Fibroblast of lung (primary cell): ENCODE measurements around the gene VWA5B1. TPM values are rescaled to one million over a fixed set of nuclear protein-coding genes. Genes with fewer than 3 reads are reported as not detected.

Experiments used
- DNase-seq, 2 donors: peaks; one replicate each; pipeline versions ENCODE4 v3.0.0 to v3.0.0-alpha.2; 2010; ENCODE audit warnings: low read depth in 2 of 2
- H2AFZ ChIP-seq: 2 replicates; pipeline ENCODE4 v1.5.1; 2012; ENCODE audit warnings: low read length, control low read depth, inconsistent platforms
- H3K27ac ChIP-seq: 2 replicates; pipeline ENCODE4 v1.5.1; 2011; ENCODE audit warnings: low read length, control low read depth; ENCODE audit not compliant: insufficient read depth
- H3K27me3 ChIP-seq: 2 replicates; pipeline ENCODE4 v1.5.1; 2011; ENCODE audit warnings: mild to moderate bottlenecking, low read length; ENCODE audit not compliant: control insufficient read depth, insufficient read depth
- H3K36me3 ChIP-seq: 2 replicates; pipeline ENCODE4 v1.5.1; 2011; ENCODE audit warnings: low read length; ENCODE audit not compliant: control insufficient read depth, insufficient read depth
- H3K4me1 ChIP-seq: 2 replicates; pipeline ENCODE4 v1.5.1; 2011; ENCODE audit warnings: low read length; ENCODE audit not compliant: control insufficient read depth, insufficient read depth; ENCODE audit errors: extremely low read depth
- H3K4me2 ChIP-seq: 2 replicates; pipeline ENCODE4 v1.5.1; 2011; ENCODE audit warnings: low read length, control low read depth; ENCODE audit not compliant: insufficient read depth; ENCODE audit errors: extremely low read depth
- H3K4me3 ChIP-seq, 4 experiments: fragments of 200-600 bp in 1 of 4; sonication (generic) in 1 of 4; replicated peaks in 1 of 4; 2 replicates each; pipeline ENCODE4 v1.5.1; 2011 to 2016; ENCODE audit warnings: low read length in 4 of 4, low read depth in 3 of 4, mild to moderate bottlenecking in 3 of 4, control low read depth in 2 of 4, inconsistent platforms in 1 of 4, mixed read lengths in 1 of 4; ENCODE audit not compliant: insufficient read depth in 1 of 4; ENCODE audit errors: control extremely low read depth in 1 of 4
- H3K79me2 ChIP-seq: 2 replicates; pipeline ENCODE4 v1.5.1; 2012; ENCODE audit warnings: mild to moderate bottlenecking, low read length, inconsistent platforms; ENCODE audit not compliant: control insufficient read depth, insufficient read depth
- H3K9ac ChIP-seq: 2 replicates; pipeline ENCODE4 v1.5.1; 2011; ENCODE audit warnings: mild to moderate bottlenecking, low read length, control low read depth; ENCODE audit not compliant: insufficient read depth
- H3K9me3 ChIP-seq: 2 replicates; pipeline ENCODE4 v1.5.1; 2012; ENCODE audit warnings: low read depth, low read length; ENCODE audit not compliant: control insufficient read depth, insufficient read depth
- H4K20me1 ChIP-seq: 2 replicates; pipeline ENCODE4 v1.5.1; 2011; ENCODE audit warnings: low read length; ENCODE audit not compliant: control insufficient read depth, insufficient read depth; ENCODE audit errors: extremely low read depth
- EZH2 ChIP-seq: IDR thresholded peaks from 2 replicates; pipeline ENCODE4 v1.5.1; 2012; ENCODE audit warnings: low read length, control low read depth, mild to moderate bottlenecking; ENCODE audit errors: missing control alignments
- polyA plus RNA-seq, 2 donors: library from polyadenylated mRNA; depleted of rRNA in 1 of 2; stranded (reverse) in 1 of 2; unstranded in 1 of 2; fragments of >200 nt; gene quantifications; 2 replicates each; pipeline ENCODE4 v1.2.1, GENCODE V29; 2011 to 2012; ENCODE audit warnings: missing spikeins in 1 of 2
- total RNA-seq: library from RNA; depleted of rRNA; stranded (reverse); fragments of >200 nt; gene quantifications from 2 replicates; pipeline ENCODE4 v1.2.1, GENCODE V29; 2014
- TF ChIP-seq, protein P1 (sequence below), 2 donors: IDR thresholded peaks in 1 of 2; conservative IDR thresholded peaks in 1 of 2; 1 replicate in 1 of 2; 2 replicates in 1 of 2; pipeline ENCODE4 v1.5.1; 2011 to 2012; ENCODE audit warnings: low read length in 2 of 2, control low read depth in 1 of 2, inconsistent platforms in 1 of 2, low read depth in 1 of 2, mild to moderate bottlenecking in 1 of 2

Gene VWA5B1
- total and polyA plus RNA-seq, 2 donors (not counting 1 experiment from before 2014, with no cell fraction given), result not detected

DNA sequence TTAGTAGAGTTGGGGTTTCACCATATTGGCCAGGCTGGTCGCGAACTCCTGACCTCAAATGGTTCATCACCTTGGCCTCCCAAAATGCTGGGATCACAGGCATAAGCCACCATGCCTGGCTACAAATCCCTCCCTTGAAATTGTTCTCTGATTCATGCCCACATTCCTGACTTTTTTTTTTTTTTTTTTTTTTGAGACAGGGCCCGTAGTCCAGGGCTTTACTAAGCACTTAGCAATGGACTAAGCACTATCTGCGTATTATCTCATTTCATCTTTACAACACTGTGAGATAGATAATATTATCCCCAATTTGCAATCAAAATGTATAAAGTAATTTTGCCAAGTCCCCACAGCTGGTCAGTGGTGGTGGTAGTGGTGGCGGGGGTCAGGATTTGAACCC, 58.9 kb downstream of the VWA5B1 start:
- TF ChIP-seq, protein P1, sequence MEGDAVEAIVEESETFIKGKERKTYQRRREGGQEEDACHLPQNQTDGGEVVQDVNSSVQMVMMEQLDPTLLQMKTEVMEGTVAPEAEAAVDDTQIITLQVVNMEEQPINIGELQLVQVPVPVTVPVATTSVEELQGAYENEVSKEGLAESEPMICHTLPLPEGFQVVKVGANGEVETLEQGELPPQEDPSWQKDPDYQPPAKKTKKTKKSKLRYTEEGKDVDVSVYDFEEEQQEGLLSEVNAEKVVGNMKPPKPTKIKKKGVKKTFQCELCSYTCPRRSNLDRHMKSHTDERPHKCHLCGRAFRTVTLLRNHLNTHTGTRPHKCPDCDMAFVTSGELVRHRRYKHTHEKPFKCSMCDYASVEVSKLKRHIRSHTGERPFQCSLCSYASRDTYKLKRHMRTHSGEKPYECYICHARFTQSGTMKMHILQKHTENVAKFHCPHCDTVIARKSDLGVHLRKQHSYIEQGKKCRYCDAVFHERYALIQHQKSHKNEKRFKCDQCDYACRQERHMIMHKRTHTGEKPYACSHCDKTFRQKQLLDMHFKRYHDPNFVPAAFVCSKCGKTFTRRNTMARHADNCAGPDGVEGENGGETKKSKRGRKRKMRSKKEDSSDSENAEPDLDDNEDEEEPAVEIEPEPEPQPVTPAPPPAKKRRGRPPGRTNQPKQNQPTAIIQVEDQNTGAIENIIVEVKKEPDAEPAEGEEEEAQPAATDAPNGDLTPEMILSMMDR (conservative IDR thresholded peaks at IDR 0.05 in 1 of 2, IDR thresholded peaks at IDR 0.05 in 1 of 2; ENCODE audit: low read depth in 1 of 2, low read length in 2 of 2), result no peak
- TF ChIP-seq EZH2, result no peak
- H3K27me3 ChIP-seq, result no peaks in the 10 kb centered on the region
- no peaks in the 10 kb centered on the region for H3K4me1 ChIP-seq
- H3K36me3 ChIP-seq, result no peaks in the 10 kb centered on the region
- no peaks in the 10 kb centered on the region for H4K20me1 ChIP-seq
- H3K79me2 ChIP-seq, result no peaks in the 10 kb centered on the region
- DNase-seq, result peak in 1 of 2 donors; percentile 36
- no peak overlapping the region for H3K4me3 ChIP-seq
- no peak overlapping the region for H3K9ac ChIP-seq
- no peak overlapping the region for H2AFZ ChIP-seq
- H3K27ac ChIP-seq, result no peak overlapping the region
- H3K4me2 ChIP-seq, result no peak overlapping the region
- H3K9me3 ChIP-seq, result no peaks in the 10 kb centered on the region

DNA sequence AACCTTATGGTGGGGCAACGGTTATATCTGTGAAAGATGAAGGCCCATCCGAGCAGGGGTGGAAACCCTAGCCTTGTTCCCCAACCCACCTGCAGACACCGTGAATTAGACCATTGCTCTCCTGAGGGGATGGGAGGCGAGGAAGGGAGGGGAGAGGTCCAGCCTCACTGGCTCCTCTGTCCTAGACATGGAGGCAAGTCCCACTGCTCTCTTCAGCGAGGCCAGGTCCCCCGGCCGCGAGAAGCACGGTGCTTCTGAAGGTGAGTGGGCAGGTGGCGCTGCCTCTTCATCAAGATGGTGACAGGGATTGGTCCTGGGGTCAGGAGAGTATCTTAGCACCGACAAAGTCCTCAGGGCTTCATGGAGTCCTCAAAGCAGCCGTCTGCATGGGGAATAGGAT, 59.3 kb downstream of the VWA5B1 start:
- no peaks in the 10 kb centered on the region for H3K36me3 ChIP-seq
- H3K4me1 ChIP-seq, result no peaks in the 10 kb centered on the region
- no peak overlapping the region for H3K4me3 ChIP-seq
- no peaks in the 10 kb centered on the region for H3K27me3 ChIP-seq
- no peak overlapping the region for H3K9ac ChIP-seq
- H3K27ac ChIP-seq, result no peak overlapping the region
- no peak overlapping the region for H2AFZ ChIP-seq
- H3K79me2 ChIP-seq, result no peaks in the 10 kb centered on the region
- no peaks in the 10 kb centered on the region for H4K20me1 ChIP-seq
- TF ChIP-seq, protein P1 (conservative IDR thresholded peaks at IDR 0.05 in 1 of 2, IDR thresholded peaks at IDR 0.05 in 1 of 2; ENCODE audit: low read depth in 1 of 2, low read length in 2 of 2), result no peak
- H3K9me3 ChIP-seq, result no peaks in the 10 kb centered on the region
- DNase-seq, result no peak
- H3K4me2 ChIP-seq, result no peak overlapping the region

DNA sequence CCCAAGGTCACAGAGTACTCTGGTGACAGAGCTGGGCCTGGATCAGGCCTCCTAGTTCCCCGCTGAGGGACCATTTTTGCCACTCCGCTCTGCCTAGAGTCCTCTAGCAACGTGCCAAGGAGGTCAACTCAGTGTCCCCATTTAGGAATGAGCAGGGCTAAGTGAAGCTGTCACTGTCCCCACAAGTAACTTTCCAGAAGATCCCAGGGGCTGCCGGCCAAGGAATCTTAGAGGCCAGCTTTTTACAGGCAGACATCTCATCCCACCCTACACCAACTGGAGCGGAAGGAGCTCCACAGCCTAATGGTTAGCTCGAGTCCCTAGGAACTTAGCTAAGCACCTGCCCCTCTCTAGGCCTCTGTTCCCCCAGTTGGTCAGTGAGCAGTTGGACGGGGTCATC, 59.7 kb downstream of the VWA5B1 start:
- Histone ChIP-seq H3K4me3 (no peak overlapping the region), H3K79me2 (no peaks in the 10 kb centered on the region), H3K36me3 (no peaks in the 10 kb centered on the region), H3K9ac (no peak overlapping the region), H4K20me1 (no peaks in the 10 kb centered on the region), H3K27me3 (peaks cover 2% of the 10 kb centered on the region), H3K9me3 (no peaks in the 10 kb centered on the region), H3K4me2 (no peak overlapping the region), H2AFZ (no peak overlapping the region), H3K4me1 (no peaks in the 10 kb centered on the region), H3K27ac (no peak overlapping the region)
- no peak for DNase-seq
- no peak for TF ChIP-seq EZH2
